IMR-90 (cell line): Measurements from ENCODE around the gene SLX4IP.

Experiments used
- BHLHE40 ChIP-seq: fragments of 150-350 bp; IDR thresholded peaks from 2 replicates; pipeline ENCODE4 v1.6.1; 2016; ENCODE audit warnings: mild to moderate bottlenecking, low read depth, low read length
- CTCF ChIP-seq: conservative IDR thresholded peaks from 2 replicates; pipeline ENCODE4 v1.5.1; 2012; ENCODE audit warnings: mild to moderate bottlenecking, low read depth, low read length, improper control_type of control experiment
- MAZ ChIP-seq: IDR thresholded peaks from 2 replicates; pipeline ENCODE4 v1.6.1; 2012; ENCODE audit warnings: low read depth, mild to moderate bottlenecking, low read length, improper control_type of control experiment, moderate library complexity, borderline replicate concordance
- MXI1 ChIP-seq: IDR thresholded peaks from 2 replicates; pipeline ENCODE4 v1.6.1; 2012; ENCODE audit warnings: low read depth, mild to moderate bottlenecking, low read length, moderate library complexity, borderline replicate concordance
- POLR2A ChIP-seq: IDR thresholded peaks from 2 replicates; pipeline ENCODE4 v1.6.1; 2012; ENCODE audit warnings: mild to moderate bottlenecking, low read depth, low read length
- RAD21 ChIP-seq: IDR thresholded peaks from 2 replicates; pipeline ENCODE4 v1.6.1; 2012; ENCODE audit warnings: low read length, improper control_type of control experiment
- RFX5 ChIP-seq: IDR thresholded peaks from 2 replicates; pipeline ENCODE4 v1.8.0; 2012; ENCODE audit warnings: low read depth, mild to moderate bottlenecking, low read length, moderate library complexity

GRCh38 chr20:10558635-10559187 is 123.6 kb downstream of the SLX4IP start:
- TF ChIP-seq CTCF = peak; percentile 28; the same call in 1 of the 2 replicates
- TF ChIP-seq RFX5 = no peak
- no peak for TF ChIP-seq MXI1
- TF ChIP-seq MAZ = 0 out of 2 replicates have a peak, but pooled peaks have one; percentile 21
- TF ChIP-seq POLR2A = 0 out of 2 replicates have a peak, but pooled peaks have one; percentile 21
- peak; percentile 51; the same call in 1 of the 2 replicates for TF ChIP-seq BHLHE40
- TF ChIP-seq RAD21 = no peak; the same call in none of the 2 replicates
